ENCODE measurements around the gene LRP2. TPM values are rescaled to one million over a fixed set of nuclear protein-coding genes. Genes with fewer than 3 reads are reported as not detected.
A peak's percentile ranks its signal among the peaks of the same experiment; 100 is the strongest.

LRP2 gene
- total and polyA plus RNA-seq, 2 experiments from 2014 or later, result 0.68 to 2.7 TPM

- TF ChIP-seq REST (IDR thresholded peaks at IDR 0.05; ENCODE audit: unreplicated experiment), result no peak
- no peak for TF ChIP-seq EZH2 (IDR thresholded peaks at IDR 0.05; ENCODE audit: low read depth, unreplicated experiment)
- no peak for TF ChIP-seq ZNF114 (CRISPR knock-in tag; IDR thresholded peaks at IDR 0.05)
- TF ChIP-seq ETS1 (IDR thresholded peaks at IDR 0.05), result no peak
- no peak for TF ChIP-seq JUNB (IDR thresholded peaks at IDR 0.05; ENCODE audit: unreplicated experiment)
- no peak for TF ChIP-seq CREB1 (CRISPR knock-in tag; IDR thresholded peaks at IDR 0.05; ENCODE audit: low read depth)
- no peak for TF ChIP-seq EZH2phosphoT487 (IDR thresholded peaks at IDR 0.05; ENCODE audit: unreplicated experiment)
- TF ChIP-seq POLR2AphosphoS5 (IDR thresholded peaks at IDR 0.05; ENCODE audit: low read depth), result no peak
- TF ChIP-seq ZNF331 (CRISPR knock-in tag; IDR thresholded peaks at IDR 0.05; ENCODE audit: low read depth), result no peak
These were observed 74.7 kb downstream of the LRP2 start (continued) for GRCh38 chr2:169287666-169288065.

GRCh38 chr2:169286624-169287231, 75.6 kb downstream of the LRP2 start:
- ATAC-seq (peak; percentile 56), DNase-seq (ENCODE audit: low spot score) (peak; percentile 37)
- no peak overlapping the region for H3K4me3 Mint-ChIP-seq
- TF ChIP-seq STAT1 (IDR thresholded peaks at IDR 0.05; ENCODE audit: unreplicated experiment), result no peak
- no peak for TF ChIP-seq ZNF462 (CRISPR knock-in tag; IDR thresholded peaks at IDR 0.05)
- no peak for TF ChIP-seq ZNF114 (CRISPR knock-in tag; IDR thresholded peaks at IDR 0.05)
- TF ChIP-seq JUNB (IDR thresholded peaks at IDR 0.05; ENCODE audit: unreplicated experiment), result no peak
- no peak for TF ChIP-seq CTCF (conservative IDR thresholded peaks at IDR 0.05; ENCODE audit: low read depth in 2 of 2)
- no peak for TF ChIP-seq EZH2phosphoT487 (IDR thresholded peaks at IDR 0.05; ENCODE audit: unreplicated experiment)

More at GRCh38 chr2:169286624-169287231, 75.6 kb downstream of the LRP2 start:
- no peak overlapping the region for H3K4me2 ChIP-seq
- H3K27ac ChIP-seq (ENCODE audit: low read depth), result peak overlapping the region; percentile 7; the same call in 1 of the 2 replicates
- peaks cover 2% of the 10 kb centered on the region for H3K27me3 Mint-ChIP-seq (ENCODE audit: insufficient read depth, low read depth, poor library complexity)
- H3K9me2 ChIP-seq (ENCODE audit: insufficient read depth), result peaks cover 3% of the 10 kb centered on the region; the same call in 1 of the 2 replicates
- peaks cover 23% of the 10 kb centered on the region for H3K4me1 Mint-ChIP-seq
- no peak overlapping the region for H3K4me3 ChIP-seq
- no peaks in the 10 kb centered on the region; the same call in 2 of the 3 replicates for H3K9me3 Mint-ChIP-seq
- H3K36me3 ChIP-seq (ENCODE audit: insufficient read depth), result no peaks in the 10 kb centered on the region
- H3K4me1 ChIP-seq (ENCODE audit: insufficient read depth), result peaks cover 27% of the 10 kb centered on the region
- peak overlapping the region; percentile 75; the same call in 1 of the 2 replicates for H3K27ac Mint-ChIP-seq
- no peaks in the 10 kb centered on the region for H3K79me2 ChIP-seq (replicated peaks; ENCODE audit: insufficient read depth)
- H4K20me1 ChIP-seq (replicated peaks; ENCODE audit: insufficient read depth), result no peaks in the 10 kb centered on the region
- H3F3A ChIP-seq (replicated peaks; ENCODE audit: low read depth), result no peaks in the 10 kb centered on the region
- no peaks in the 10 kb centered on the region for H3K27me3 ChIP-seq (ENCODE audit: insufficient read depth)
- no peaks in the 10 kb centered on the region for H3K36me3 Mint-ChIP-seq (ENCODE audit: low read depth)
- H2AFZ ChIP-seq, result peak overlapping the region; percentile 52; the same call in 1 of the 2 replicates

All from GM23338 (cell line).